Measurements from ENCODE around the gene MBLAC1.
A peak's percentile ranks its signal among the peaks of the same experiment; 100 is the strongest.

Gene MBLAC1

DNA sequence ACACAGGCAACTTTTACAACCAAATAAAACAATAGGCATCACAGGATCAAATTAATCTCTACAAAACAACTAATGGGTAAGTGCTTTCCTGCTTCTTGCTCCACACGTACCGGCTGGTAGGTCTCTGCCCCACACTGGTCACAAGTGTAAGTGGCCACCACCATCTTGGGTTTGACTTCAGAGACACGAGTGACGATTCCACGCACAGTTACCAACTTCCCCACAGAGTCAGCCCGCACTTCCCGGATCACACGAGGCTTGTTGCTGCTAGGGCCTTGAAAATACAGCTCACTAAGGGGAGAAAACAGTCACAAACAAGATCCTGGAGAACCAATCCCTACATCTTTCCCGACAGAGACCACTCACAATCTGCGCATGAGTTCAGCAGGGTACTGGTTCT lies 27.9 kb upstream of the MBLAC1 start:
- no peak for DNase-seq

- DNase-seq = no peak
These were observed 27.3 kb upstream of the MBLAC1 start for GRCh38 chr7:100099452-100099851.

DNA sequence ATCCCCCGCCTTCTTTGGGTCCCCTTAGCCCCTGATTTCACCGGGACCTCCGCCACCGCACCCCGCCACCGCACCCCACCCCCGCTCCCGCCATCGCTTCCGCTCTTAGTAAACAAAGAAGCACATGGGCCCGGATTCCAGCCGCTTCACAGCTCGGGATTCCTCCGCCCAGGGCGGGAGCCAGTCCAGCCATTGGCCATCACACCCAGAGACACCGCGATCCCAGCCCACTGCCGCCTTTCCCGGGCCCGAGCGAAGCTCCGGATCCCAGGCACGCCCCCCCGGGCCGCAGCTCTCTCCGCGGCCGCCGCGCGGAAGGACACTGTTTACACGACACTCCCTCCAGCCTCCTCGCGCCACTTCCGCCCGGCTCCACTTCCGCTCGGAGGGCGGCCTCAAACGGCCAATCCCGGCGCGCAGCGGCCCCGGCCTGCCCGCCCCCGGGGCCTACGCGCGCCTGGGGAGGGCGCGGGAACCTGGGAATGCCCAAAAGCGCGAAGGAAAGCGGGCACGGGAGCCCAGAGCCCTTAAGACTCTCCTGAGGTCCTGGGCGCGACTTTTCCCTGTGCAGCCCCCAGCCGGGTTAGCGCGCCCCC lies 26.2 kb upstream of the MBLAC1 start:
- peak; percentile 95 to 98 for DNase-seq

- DNase-seq = peak; percentile 99 to 100
These were observed 25.5 kb upstream of the MBLAC1 start, which contains the start of the genes AP4M1 and MCM7 for GRCh38 chr7:100101016-100101862. TSS of gene AP4M1 (plus strand) at chr7:100101643. CDS start at chr7:100101715, 72 bp downstream. TSS of gene MCM7 (minus strand) at chr7:100101397. CDS start at chr7:100101294, 103 bp downstream.

DNA sequence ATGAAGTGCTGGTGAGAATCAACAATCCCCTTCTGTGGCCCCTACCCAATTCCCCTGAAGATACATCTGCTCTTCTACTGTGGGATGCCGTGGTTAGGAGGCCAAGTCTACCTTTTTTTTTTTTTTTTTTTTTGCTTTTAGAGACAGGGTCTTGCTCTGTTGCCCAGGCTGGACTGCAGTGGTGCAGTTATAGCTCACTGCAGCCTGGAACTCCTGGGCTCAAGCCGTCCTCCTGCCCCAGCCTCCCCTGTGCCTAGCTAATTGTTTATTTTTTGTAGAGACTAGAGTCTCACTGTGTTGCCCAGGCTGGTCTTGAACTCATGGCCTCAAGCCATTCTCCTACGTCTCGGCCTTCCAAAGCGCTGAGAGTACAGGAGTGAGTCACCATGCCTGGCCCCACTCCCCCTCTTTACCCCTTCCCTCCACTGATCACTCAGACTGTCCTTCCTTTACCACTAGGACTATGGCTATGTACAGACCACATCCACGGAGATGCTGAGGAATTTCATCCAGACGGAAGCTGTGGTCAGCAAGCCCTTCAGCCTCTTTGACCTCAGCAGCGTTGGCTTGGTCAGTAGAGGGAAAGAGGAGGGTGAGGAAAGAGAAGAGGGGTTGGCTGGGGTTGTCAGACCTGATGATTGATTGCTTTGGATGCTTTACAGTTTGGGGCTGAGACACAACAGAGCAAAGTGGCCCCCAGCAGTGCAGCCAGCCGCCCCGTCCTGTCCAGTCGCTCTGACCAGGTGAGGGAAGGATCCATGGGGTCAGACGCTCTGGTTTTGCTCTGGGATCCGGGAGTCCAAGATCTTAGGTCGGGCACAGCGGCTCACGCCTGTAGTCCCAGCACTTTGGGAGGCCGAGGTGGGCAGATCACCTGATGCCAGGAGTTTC lies 23.6 kb upstream of the MBLAC1 start:
- no peak for DNase-seq

GRCh38 chr7:100105534-100105933 lies 21.2 kb upstream of the MBLAC1 start:
- DNase-seq = no peak

GRCh38 chr7:100106633-100107032 lies 20.1 kb upstream of the MBLAC1 start:
- DNase-seq = no peak

DNA sequence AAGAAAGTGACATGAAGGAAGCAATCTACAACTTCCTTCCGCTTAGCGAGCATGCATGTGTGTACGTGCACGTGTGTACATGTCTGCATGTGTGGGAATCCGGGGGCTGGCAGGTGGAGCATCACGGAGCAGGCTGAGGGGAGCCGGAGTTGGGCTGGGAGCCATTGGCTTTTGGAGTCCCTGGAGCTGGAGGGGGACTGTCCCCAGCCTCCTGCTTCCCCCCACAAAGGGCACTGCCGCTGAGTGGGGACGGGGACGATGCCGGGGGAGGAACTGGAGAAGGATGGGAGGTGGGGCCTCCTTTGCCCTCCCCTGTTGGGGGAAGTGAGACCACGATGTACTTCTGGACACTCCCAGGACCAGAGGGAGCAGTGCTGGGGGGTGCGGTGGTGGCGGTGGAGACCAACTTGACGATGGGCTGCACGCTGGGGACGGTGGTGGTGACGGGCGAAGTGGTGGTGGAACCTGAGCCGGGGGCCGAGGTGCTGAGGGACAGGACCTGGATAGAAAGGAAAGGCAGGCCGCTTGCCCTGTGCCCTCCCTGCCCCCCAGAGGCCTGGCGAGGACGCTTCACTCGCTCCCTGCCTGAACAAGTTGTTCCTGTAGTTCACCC lies 19.5 kb upstream of the MBLAC1 start:
- no peak for DNase-seq

DNA sequence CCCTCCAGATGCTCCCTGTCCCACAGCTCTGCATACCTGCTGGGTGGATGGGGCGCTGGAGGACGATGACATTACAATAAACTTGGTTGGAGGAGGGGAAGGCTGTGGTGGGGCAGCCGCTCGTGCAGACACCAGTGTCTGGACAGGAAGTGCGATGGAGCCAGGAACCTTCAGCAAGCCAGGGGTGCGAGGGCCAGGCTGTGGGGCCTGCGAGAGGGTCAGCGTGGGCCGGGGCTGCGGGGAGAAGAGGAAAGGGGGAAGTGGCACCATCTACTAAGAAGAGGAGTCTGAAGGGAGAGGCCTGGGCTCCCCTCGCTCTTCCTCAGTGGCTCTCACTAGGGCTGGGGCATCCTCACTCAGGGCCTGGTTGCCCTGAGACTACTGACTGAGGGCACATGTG lies 18.9 kb upstream of the MBLAC1 start:
- no peak for DNase-seq

DNA sequence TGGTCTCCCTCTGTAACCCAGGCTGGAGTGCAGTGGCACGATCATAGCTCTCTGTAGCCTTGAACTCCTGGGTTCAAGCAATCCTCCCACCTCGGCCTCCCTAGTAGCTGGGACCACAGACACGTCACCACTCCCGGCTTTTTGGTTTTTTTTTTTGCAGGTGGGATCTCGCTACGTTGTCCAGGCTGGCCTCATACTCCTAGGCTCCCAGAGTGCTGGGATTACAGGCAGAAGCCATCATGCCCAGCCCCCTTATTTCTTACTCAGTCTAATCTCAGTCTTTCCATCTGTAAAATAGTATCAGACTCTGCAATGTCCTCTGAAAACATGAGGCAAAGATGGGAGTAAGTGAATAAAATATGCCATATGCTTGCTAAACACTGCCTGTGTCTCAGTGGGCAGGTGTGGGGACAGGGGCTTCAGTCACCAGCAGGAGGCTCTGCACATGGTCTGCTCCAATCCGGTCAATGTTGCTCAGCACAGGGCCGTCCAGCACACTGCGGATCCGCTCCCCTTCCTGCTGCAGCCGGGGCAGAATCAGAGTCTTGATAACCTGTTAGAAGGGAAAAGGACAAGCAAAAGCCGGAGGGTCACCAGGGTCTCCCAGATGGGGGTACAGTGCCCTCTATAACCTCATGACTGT lies 17.1 kb upstream of the MBLAC1 start:
- DNase-seq = no peak

GRCh38 chr7:100111156-100111555 lies 15.6 kb upstream of the MBLAC1 start:
- no peak for DNase-seq

GRCh38 chr7:100111914-100112313 lies 14.9 kb upstream of the MBLAC1 start:
- no peak for DNase-seq

DNA sequence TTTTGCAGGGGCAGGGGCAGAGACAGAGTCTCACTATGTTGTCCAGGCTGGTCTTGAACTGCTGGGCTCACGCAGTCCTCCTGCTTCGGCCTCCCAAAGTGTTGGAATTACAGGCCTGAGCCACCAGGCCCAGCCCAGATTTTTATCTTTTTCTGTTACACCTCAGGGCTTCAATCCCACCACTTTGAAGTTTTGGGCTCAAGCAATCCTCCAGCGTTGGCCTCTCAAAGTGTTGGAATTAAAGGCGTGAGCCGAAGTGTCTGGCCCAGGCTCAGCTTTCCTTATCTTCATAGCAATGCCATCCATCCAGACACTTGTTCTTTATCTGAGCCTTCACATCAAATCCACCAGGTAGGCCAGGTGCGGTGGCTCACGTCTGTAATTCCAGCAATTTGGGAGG lies 11.7 kb upstream of the MBLAC1 start:
- no peak for DNase-seq

- DNase-seq = no peak
These were observed 8.2 kb upstream of the MBLAC1 start for GRCh38 chr7:100118388-100119071.

DNA sequence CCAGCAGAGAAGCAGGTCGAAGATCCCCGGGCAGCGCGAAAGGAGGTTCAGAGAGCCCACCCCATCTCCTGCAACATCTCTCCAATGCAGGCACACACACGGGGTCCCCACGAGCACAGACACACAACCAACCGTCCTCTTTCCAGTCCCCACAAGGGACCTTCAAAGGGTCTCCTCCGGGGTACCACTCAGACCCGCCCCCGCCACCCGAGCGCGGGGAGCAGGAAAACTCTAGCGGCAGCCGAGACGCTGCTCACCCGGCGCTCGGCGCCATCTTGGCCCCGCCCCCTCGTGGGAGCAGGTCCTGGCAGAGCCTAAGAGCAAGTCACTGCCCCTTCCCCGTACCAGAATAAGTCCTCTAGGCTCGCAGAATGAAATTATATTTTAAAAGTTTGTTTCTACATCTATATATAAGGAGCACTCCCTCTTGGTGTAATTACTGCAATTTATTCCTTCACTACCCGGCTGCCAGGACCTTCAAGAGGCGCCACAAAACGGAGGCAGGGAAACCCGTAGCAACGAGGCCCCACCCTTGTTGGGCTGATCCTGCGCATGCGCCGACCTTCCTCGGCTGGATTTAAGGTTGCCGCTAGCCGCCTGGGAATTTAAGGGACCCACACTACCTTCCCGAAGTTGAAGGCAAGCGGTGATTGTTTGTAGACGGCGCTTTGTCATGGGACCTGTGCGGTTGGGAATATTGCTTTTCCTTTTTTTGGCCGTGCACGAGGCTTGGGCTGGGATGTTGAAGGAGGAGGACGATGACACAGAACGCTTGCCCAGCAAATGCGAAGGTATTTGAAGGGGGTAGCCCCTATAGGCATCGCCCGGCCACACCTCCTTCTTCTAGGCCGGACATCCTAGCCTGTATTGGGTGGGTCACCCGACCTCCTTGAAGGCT lies 7.4 kb upstream of the MBLAC1 start, which contains the start of the genes CNPY4 and TAF6:
Gene CNPY4, plus strand, starts transcription at position 563 of the 898 bp plus-strand sequence. Its CDS starts 111 bp downstream, at position 674.
Gene TAF6, minus strand, starts transcription at position 287 of the 898 bp plus-strand sequence. CDS start 5,149 bp downstream, outside the sequence.
- peak; percentile 93 to 98 for DNase-seq

GRCh38 chr7:100119970-100120732 lies 6.6 kb upstream of the MBLAC1 start:
- peak; percentile 61 to 75 for DNase-seq

DNA sequence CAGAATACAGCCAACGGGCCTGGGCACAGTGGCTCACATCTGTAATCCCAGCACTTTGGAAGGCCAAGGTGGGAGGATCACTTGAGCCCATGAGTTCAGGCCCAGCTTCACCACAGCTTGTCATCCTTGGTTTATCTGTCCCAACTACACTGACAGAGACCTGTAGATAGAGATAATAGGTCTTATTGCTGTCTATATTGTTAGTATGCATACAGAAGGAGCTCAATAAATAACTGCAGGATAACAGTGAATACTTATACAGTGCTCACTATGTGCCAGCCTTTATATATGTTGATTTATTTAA lies 6.1 kb upstream of the MBLAC1 start:
- no peak for DNase-seq

- DNase-seq = peak; percentile 71 to 82
These were observed 4.7 kb upstream of the MBLAC1 start for GRCh38 chr7:100122067-100122466.

DNA sequence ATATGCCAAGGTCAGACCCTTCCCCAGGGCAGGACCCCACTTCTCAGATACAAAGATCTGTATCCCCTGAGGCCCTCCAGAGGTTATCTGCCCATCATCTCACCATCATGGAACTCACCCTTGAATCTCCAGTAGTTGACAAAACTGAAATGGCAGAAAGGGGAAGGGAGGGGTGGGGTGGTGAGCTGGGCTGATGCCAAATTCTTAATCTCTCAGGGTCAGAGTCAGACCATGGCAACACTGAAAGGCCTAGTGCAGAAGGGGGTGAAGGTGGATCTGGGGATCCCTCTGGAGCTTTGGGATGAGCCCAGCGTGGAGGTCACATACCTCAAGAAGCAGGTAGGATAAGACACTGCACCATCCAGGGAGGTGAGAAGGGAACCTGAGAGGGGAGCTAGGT lies 4.2 kb upstream of the MBLAC1 start:
- no peak for DNase-seq
